ENCODE data around the gene NPFFR1.

The NPFFR1 gene

GRCh38 chr10:70233939-70234300, 49.9 kb downstream of the NPFFR1 start:
- no peak for DNase-seq (ENCODE audit: low spot score)
- TF ChIP-seq, protein P1, sequence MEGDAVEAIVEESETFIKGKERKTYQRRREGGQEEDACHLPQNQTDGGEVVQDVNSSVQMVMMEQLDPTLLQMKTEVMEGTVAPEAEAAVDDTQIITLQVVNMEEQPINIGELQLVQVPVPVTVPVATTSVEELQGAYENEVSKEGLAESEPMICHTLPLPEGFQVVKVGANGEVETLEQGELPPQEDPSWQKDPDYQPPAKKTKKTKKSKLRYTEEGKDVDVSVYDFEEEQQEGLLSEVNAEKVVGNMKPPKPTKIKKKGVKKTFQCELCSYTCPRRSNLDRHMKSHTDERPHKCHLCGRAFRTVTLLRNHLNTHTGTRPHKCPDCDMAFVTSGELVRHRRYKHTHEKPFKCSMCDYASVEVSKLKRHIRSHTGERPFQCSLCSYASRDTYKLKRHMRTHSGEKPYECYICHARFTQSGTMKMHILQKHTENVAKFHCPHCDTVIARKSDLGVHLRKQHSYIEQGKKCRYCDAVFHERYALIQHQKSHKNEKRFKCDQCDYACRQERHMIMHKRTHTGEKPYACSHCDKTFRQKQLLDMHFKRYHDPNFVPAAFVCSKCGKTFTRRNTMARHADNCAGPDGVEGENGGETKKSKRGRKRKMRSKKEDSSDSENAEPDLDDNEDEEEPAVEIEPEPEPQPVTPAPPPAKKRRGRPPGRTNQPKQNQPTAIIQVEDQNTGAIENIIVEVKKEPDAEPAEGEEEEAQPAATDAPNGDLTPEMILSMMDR (IDR thresholded peaks at IDR 0.05; ENCODE audit: borderline replicate concordance, control extremely low read depth, extremely low read depth, insufficient read depth, missing control alignments): no peak
- in situ Hi-C loops (cut with MboI; ENCODE audit: low sequenced_read_pairs, unreplicated experiment): no loop called here

GRCh38 chr10:70233109-70233938, 50.5 kb downstream of the NPFFR1 start, which contains the start of gene PPA1:
Gene PPA1, minus strand, starts transcription at chr10:70233429. Its CDS starts 102 bp downstream, at chr10:70233327.
- peak; percentile 100 for DNase-seq (ENCODE audit: low spot score)
- TF ChIP-seq, protein P1 (IDR thresholded peaks at IDR 0.05; ENCODE audit: borderline replicate concordance, control extremely low read depth, extremely low read depth, insufficient read depth, missing control alignments): no peak
- in situ Hi-C loops (cut with MboI; ENCODE audit: low sequenced_read_pairs, unreplicated experiment): no loop called here

DNA sequence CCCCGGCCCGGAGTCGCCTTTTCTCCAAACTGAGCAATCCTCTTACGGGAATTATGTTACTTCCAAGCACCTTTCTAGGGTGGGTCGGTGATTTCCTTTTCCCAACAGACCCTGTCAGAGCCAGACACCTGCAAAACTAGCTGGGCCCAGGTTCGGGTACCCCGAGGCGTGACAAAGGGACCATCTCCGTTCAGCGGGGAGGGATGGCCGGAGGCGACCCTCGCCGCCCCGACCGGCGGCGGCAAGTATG, 51.0 kb downstream of the NPFFR1 start:
- no peak for DNase-seq (ENCODE audit: low spot score)
- TF ChIP-seq, protein P1 (IDR thresholded peaks at IDR 0.05; ENCODE audit: borderline replicate concordance, control extremely low read depth, extremely low read depth, insufficient read depth, missing control alignments): no peak
- in situ Hi-C loops (cut with MboI; ENCODE audit: low sequenced_read_pairs, unreplicated experiment): no loop called here

DNA sequence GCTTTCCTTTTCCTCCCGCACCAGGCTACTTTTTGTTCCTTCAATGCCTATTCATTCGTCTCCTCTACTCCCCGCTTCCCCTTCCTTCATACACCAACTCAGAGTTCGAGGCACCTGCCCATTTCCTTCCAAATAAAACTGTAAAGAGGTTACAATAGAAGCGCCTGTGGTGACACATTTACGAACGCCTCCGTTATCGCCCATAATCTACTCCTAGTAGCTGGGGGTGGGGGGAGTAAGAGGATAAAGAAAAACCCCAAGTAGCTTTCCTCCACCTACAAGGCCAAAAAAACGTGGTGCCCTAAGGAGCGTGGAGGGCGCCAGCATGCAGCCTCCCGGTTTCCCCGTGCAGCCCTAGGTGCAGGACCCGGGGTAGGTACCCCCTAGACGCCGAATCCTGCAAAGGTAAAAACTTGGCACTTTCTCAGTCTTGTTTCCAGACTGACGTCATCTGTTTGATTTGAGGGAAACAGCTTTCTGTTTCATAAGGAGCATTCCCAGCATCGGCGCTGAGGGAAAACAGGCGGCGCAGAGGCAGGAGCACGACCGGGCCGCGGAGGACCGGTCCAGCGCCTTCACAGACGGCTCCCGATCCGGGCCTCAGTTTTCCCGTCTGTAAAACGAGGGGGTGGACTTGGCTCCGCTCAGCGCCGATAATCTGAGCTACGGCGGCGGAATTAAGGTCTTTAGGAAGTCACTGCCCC, 51.5 kb downstream of the NPFFR1 start:
- in situ Hi-C loops (cut with MboI; ENCODE audit: low sequenced_read_pairs, unreplicated experiment): no loop called here
- peak; percentile 43 for DNase-seq (ENCODE audit: low spot score)
- TF ChIP-seq, protein P1 (IDR thresholded peaks at IDR 0.05; ENCODE audit: borderline replicate concordance, control extremely low read depth, extremely low read depth, insufficient read depth, missing control alignments): no peak

DNA sequence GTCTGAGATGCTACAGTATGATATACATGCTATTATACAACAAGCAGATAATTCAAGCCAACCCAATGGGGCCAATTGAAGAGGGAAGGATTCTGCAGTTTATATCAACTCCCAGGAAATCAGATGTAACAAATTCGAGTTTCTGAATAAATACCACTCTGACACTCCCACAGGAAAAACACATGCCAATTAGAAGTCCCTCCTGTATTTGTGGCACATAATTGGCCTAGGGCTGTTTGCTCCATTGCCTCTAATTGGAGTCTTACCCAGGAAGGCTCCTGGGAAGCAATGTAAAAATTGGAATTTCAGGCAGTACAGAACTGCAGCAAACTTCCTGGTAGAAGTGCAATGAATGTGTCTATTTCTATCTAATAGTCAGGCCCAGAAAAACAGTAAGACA, 55.3 kb downstream of the NPFFR1 start:
- in situ Hi-C loops (cut with MboI; ENCODE audit: low sequenced_read_pairs, unreplicated experiment): no loop called here
- DNase-seq (ENCODE audit: low spot score): no peak
- TF ChIP-seq, protein P1 (IDR thresholded peaks at IDR 0.05; ENCODE audit: borderline replicate concordance, control extremely low read depth, extremely low read depth, insufficient read depth, missing control alignments): no peak

- in situ Hi-C loops (cut with MboI; ENCODE audit: low sequenced_read_pairs, unreplicated experiment): no loop called here
- DNase-seq (ENCODE audit: low spot score): no peak
These were observed 56.1 kb downstream of the NPFFR1 start for GRCh38 chr10:70227548-70228320.

More at GRCh38 chr10:70227548-70228320, 56.1 kb downstream of the NPFFR1 start:
- TF ChIP-seq, protein P1 (IDR thresholded peaks at IDR 0.05; ENCODE audit: borderline replicate concordance, control extremely low read depth, extremely low read depth, insufficient read depth, missing control alignments): no peak
